NCI-H69 (cell line): ENCODE results near the gene FUT2.
"Not testable (repeated sequence)": the region's sequence is repeated elsewhere in the genome, so short reads cannot be mapped to it uniquely, and the experiment has no call there.

ENCODE experiments used
- DNase-seq: peaks from one replicate; lab custom pipeline; 2025; lab: John Stamatoyannopoulos, UW

Gene FUT2

DNA sequence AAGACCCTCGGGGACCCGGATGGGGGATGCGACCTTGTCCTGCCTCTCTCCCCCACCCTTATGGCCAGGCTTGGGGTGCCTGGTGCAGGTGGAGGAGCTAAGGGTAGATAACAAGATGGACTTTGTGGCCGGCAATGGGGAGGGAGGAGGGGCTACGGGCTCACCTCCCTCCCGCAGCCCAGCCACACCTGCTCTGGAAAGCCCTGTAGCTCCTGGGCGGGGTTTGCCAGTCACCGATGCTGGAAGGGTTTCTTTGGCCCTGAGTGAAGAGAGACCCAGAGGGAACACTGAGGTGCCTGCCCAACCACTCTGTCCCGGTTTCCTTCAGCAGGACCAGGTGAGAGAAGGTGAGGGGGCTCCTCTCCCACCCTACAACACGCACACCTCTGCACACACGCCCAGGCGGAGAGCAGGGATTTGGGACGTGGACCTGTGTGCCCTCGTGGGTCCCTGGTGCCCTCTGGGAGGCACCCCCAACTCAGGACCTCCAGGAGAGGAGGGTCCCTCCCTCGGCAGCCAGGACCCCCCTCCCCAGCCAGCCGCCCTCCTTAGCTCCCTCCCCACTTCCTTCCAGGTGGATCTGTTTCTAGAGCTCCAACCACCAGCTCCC lies at the start of gene FUT2:
FUT2 (plus strand) TSS at position 229 of the 610 bp plus-strand sequence. CDS start 6,986 bp downstream, outside the sequence.
- peak; percentile 82 for DNase-seq

- peak; percentile 95 for DNase-seq
Measured at GRCh38 chr19:48646001-48646721, 49.6 kb upstream of the FUT2 start, which contains the start of gene CA11. TSS of gene CA11 (minus strand) at chr19:48646187. CDS start at chr19:48645632, 555 bp downstream.

GRCh38 chr19:48646722-48647216 lies 49.0 kb upstream of the FUT2 start:
- DNase-seq, result peak; percentile 97

DNA sequence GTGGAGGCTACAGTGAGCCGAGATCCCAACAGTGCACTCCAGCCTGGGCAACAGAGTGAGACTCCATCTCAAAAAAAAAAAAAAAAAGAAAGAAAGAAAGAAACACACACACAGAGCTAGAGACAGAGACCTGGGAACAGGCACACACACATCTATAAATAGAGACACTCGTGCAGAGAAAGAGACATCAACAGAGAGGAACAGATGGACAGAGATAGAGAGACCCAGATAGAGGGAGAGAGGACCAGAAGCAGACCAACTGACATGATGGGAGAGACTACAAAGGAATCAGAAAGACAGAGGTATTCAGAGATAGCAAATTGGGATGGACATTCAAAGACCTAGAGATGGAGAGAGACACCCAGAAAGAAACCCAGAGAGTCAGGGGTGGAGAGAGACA lies 47.6 kb upstream of the FUT2 start:
- DNase-seq, result no peak

- no peak for DNase-seq
Measured at GRCh38 chr19:48650974-48651682, 44.6 kb upstream of the FUT2 start.

- no peak for DNase-seq
Measured at GRCh38 chr19:48651683-48652048, 44.1 kb upstream of the FUT2 start.

DNA sequence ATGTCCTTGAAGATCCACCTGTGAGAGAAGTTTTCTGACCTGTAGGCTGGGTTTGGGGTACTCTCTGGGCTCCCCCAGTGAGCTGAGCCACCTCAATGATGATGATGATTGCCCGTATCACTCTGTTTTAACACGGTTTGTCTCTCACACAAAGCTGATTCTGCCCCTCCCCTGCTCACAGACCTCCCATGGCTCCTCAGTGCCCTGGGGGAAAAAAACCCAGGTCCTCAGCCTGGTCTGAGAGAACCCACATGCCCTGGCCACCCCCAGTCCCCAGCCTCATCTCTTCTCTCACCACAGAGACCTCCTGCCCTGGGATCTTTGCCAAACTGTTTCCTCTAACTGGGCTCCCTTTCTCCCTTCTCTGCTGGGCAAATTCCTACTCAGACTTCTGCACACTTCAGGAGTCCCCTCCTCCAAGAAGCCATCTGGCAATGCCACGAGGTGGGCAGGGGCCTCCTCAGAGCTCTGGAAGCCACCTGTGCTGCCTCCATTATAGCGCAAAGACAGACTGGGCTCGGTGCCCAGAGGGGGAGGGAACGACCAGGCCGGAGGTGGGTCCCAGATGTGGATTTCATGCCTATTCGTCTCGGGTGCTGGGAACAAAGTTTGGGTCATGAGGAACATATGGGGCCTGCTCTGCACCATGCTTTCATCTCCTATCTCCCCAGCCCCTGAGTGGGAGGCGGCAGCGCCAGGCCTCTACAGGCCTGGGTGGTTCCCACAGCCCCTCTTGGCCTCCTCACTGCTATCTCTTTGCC lies 41.3 kb upstream of the FUT2 start:
- DNase-seq, result peak; percentile 97

GRCh38 chr19:48656840-48657474 lies 38.8 kb upstream of the FUT2 start:
- no peak for DNase-seq

GRCh38 chr19:48657828-48658227 lies 37.9 kb upstream of the FUT2 start:
- DNase-seq, result not testable (repeated sequence)

- DNase-seq, result no peak
Measured at GRCh38 chr19:48658483-48658882, 37.3 kb upstream of the FUT2 start.

DNA sequence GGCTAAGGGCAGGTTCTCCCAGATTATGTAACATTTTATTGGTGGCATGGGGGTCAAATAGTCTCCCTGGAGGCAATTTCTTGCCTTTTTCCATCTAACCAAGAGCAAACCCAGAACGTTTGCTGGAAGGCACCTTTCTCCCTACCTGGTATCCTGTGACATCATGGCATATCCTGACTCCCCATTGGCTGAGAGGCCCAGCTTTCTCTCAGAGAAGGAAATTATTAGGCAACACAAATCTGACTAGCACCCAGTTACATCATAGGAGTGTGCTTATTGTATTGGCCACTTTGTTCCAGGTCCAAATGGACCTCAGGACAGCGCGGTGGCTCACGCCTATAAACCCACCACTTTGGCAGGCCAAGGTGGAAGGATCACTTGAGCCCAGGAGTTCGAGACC lies 36.0 kb upstream of the FUT2 start:
- DNase-seq, result no peak

GRCh38 chr19:48660852-48661710 lies 34.7 kb upstream of the FUT2 start:
- DNase-seq, result peak; percentile 62

GRCh38 chr19:48661711-48662090 lies 34.1 kb upstream of the FUT2 start:
- DNase-seq, result no peak

DNA sequence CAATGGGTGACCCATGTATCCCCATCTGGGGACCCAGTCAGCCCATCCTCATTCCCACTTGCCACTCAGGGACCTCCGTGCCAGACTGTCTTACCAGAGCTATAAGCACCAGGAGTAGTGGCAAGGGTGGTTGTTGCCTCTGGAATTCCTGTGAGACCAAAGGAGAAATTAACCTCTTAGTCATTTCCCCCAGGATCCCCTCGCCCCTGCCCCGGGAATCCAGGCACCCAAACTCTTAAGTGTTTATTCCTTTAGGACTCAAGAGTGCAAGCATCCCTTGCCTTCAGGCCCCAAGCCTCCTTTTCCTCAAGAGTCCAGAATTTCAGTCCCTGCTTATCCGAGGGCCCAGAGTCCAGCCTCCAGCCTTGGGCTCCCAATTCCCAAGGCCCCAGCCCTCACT lies 32.1 kb upstream of the FUT2 start:
- DNase-seq, result no peak

- no peak for DNase-seq
Measured at GRCh38 chr19:48664476-48664875, 31.3 kb upstream of the FUT2 start.

- no peak for DNase-seq
Measured at GRCh38 chr19:48665786-48666185, 30.0 kb upstream of the FUT2 start.

GRCh38 chr19:48668332-48668731 lies 27.4 kb upstream of the FUT2 start:
- no peak for DNase-seq

DNA sequence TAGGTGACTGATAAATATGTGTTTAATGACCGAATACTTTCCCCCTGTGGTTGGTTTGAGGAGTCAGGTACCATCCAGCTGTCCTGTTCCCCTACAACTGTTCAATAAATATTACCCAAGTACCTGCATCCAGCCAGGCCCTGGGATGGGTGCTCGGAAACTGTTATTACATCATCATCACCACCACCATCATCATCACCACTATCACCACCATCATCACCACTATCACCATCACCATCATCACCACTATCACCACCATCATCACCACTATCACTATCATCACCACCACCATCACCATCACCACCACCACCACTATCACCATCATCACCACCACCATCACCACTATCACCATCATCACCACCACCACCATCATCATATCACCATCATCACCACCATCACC lies 27.0 kb upstream of the FUT2 start:
- DNase-seq, result no peak

DNA sequence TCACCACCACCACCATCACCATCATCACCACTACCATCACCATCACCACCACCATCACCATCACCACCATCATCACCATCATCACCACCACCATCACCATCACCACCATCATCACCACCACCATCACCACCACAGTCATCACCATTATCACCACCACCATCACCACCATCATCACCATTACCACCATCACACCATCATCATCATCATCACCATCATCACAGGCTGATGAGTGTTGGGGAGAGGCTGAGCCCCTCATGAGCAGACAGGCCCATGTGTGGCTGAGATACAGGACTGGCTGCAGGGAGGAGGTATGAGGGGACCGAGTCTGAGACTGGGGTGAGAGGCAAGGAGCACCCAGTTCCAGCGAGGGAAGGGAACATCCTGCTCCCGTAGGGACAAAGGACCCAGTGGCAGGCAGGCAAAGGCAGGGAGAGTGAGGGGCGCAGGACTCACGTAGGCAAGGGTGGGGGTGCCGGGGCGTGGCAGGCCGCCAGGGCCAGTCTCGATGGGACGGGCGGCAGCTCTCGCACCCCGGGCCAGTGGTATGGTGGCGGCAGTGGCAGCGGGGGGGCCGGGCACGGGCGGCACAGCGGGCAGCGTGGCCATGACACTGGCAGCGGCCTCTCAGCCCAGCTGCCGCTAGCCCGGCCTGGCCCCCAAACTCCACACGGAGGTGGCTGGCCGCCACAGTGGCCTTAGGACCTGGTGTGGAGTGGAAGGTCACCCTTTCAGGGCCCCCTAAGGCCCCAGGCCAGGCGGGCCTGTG lies 25.7 kb upstream of the FUT2 start:
- no peak for DNase-seq
